Vagina (tissue), 2 donors: ENCODE measurements around the gene EMILIN3.
A peak's percentile ranks its signal among the peaks of the same experiment; 100 is the strongest.

Source experiments
- POLR2AphosphoS5 ChIP-seq, 2 donors: sonication (generic); formaldehyde crosslinking; IDR thresholded peaks; one replicate each; pipeline ENCODE4 v1.9.0; 2017; ENCODE audit warnings: antibody characterized with exemption in 2 of 2, mild to moderate bottlenecking in 2 of 2, low read depth in 1 of 2; ENCODE audit not compliant: insufficient read depth in 1 of 2
- TF ChIP-seq, protein P1 (sequence below), 3 experiments: fragments of 450-650 bp in 2 of 3; fragments of 200-600 bp in 1 of 3; sonication (generic) in 1 of 3; IDR thresholded peaks; one replicate each; pipeline ENCODE4 v1.5.1; 2017 to 2019; ENCODE audit warnings: antibody characterized with exemption in 3 of 3, mild to moderate bottlenecking in 2 of 3, moderate library complexity in 2 of 3

DNA sequence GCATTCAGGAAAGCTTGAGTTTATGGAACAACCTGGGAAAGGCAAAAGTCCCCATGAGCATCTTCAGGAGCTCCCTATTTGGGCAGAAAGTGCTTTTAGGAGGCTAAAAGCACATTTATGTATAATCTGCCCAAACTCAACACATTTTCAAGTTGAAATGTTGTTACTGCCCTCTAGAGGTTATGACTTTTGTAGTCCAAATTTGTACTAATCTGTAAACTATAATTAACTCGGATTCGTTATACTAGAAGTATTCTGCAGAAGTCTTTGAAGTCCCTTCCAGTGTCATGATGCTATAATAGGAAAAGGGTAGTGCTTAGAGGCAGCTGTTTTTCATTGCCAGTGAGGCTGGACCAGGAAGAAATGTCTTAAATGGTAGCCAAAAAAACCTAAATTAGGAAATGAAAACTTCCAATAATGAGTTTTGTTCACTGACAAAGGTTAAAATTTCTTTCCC, 44.8 kb upstream of the EMILIN3 start:
- TF ChIP-seq, protein P1, sequence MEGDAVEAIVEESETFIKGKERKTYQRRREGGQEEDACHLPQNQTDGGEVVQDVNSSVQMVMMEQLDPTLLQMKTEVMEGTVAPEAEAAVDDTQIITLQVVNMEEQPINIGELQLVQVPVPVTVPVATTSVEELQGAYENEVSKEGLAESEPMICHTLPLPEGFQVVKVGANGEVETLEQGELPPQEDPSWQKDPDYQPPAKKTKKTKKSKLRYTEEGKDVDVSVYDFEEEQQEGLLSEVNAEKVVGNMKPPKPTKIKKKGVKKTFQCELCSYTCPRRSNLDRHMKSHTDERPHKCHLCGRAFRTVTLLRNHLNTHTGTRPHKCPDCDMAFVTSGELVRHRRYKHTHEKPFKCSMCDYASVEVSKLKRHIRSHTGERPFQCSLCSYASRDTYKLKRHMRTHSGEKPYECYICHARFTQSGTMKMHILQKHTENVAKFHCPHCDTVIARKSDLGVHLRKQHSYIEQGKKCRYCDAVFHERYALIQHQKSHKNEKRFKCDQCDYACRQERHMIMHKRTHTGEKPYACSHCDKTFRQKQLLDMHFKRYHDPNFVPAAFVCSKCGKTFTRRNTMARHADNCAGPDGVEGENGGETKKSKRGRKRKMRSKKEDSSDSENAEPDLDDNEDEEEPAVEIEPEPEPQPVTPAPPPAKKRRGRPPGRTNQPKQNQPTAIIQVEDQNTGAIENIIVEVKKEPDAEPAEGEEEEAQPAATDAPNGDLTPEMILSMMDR (IDR thresholded peaks at IDR 0.05), result peak in 1 of 3 experiments; percentile 53
- TF ChIP-seq POLR2AphosphoS5 (IDR thresholded peaks at IDR 0.05; ENCODE audit: insufficient read depth in 1 of 2, low read depth in 1 of 2), result peak in 1 of 2 donors; percentile 21
